Neural cell (in vitro differentiated cells): Measurements from ENCODE around the gene URI1. TPM values are rescaled to one million over a fixed set of nuclear protein-coding genes. Genes with fewer than 3 reads are reported as not detected.

Source experiments
- H2AFZ ChIP-seq: fragments of 200-600, 300-800 bp; sonication (generic), shearing (Covaris generic); 2 replicates; pipeline ENCODE4 v1.6.0; 2014; ENCODE audit warnings: low read depth, mild to moderate bottlenecking, antibody characterized with exemption, low read length, moderate library complexity
- H3F3A ChIP-seq: fragments of 200-600 bp; shearing (Covaris generic); 2 replicates; pipeline ENCODE4 v1.6.1; 2016; ENCODE audit warnings: mild to moderate bottlenecking, moderate library complexity, mixed read lengths, antibody characterized with exemption, low read length; ENCODE audit not compliant: insufficient read depth, poor library complexity, severe bottlenecking
- H3K27ac ChIP-seq: fragments of 200-600, 300-800 bp; sonication (generic), shearing (Covaris generic); 2 replicates; pipeline ENCODE4 v1.5.1; 2014; ENCODE audit warnings: mild to moderate bottlenecking, low read length, moderate library complexity
- H3K27me3 ChIP-seq: fragments of 300-800, 200-600 bp; sonication (generic), shearing (Covaris generic); 2 replicates; pipeline ENCODE4 v1.6.0; 2014; ENCODE audit warnings: mild to moderate bottlenecking, low read depth, low read length, moderate library complexity; ENCODE audit not compliant: insufficient read depth
- H3K36me3 ChIP-seq: fragments of 300-800, 200-600 bp; sonication (generic), shearing (Covaris generic); 2 replicates; pipeline ENCODE4 v1.5.1; 2014; ENCODE audit warnings: mild to moderate bottlenecking, antibody characterized with exemption, low read length, moderate library complexity; ENCODE audit not compliant: insufficient read depth
- H3K4me2 ChIP-seq: fragments of 300-800, 200-600 bp; sonication (generic), shearing (Covaris generic); 2 replicates; pipeline ENCODE4 v1.6.0; 2014; ENCODE audit warnings: mild to moderate bottlenecking, low read length
- H3K4me3 ChIP-seq: fragments of 300-800, 200-600 bp; sonication (generic), shearing (Covaris generic); 2 replicates; pipeline ENCODE4 v1.5.1; 2014; ENCODE audit warnings: mild to moderate bottlenecking, low read length, moderate library complexity
- H3K79me2 ChIP-seq: fragments of 200-600 bp; shearing (Covaris generic); replicated peaks from 2 replicates; pipeline ENCODE4 v1.6.0; 2014; ENCODE audit warnings: mild to moderate bottlenecking, low read length, moderate library complexity; ENCODE audit not compliant: insufficient read depth
- H3K9ac ChIP-seq: fragments of 300-800, 200-600 bp; sonication (generic), shearing (Covaris generic); 2 replicates; pipeline ENCODE4 v1.6.1; 2016; ENCODE audit warnings: mild to moderate bottlenecking, low read length, mixed read lengths
- H3K9me2 ChIP-seq: fragments of 200-600 bp; shearing (Covaris generic); 2 replicates; pipeline ENCODE4 v1.6.1; 2016; ENCODE audit warnings: mild to moderate bottlenecking, low read length, mixed read lengths; ENCODE audit not compliant: insufficient read depth
- H3K9me3 ChIP-seq: fragments of 200-600, 300-800 bp; sonication (generic), shearing (Covaris generic); 2 replicates; pipeline ENCODE4 v1.6.1; 2016; ENCODE audit warnings: mild to moderate bottlenecking, mixed run types, low read length, moderate library complexity, mixed read lengths
- H4K20me1 ChIP-seq: fragments of 200-600 bp; shearing (Covaris generic); 2 replicates; pipeline ENCODE4 v1.6.1; 2016; ENCODE audit warnings: mild to moderate bottlenecking, mixed run types; ENCODE audit not compliant: insufficient read depth
- CTCF ChIP-seq: fragments of 450-650 bp; IDR thresholded peaks from 2 replicates; pipeline ENCODE4 v1.5.1; 2014; ENCODE audit warnings: antibody characterized with exemption, mild to moderate bottlenecking, moderate library complexity; ENCODE audit not compliant: poor library complexity, severe bottlenecking
- EP300 ChIP-seq: fragments of 450-650 bp; conservative IDR thresholded peaks from 2 replicates; pipeline ENCODE4 v1.6.1; 2014; ENCODE audit warnings: antibody characterized with exemption, mild to moderate bottlenecking, moderate library complexity; ENCODE audit not compliant: poor library complexity, severe bottlenecking
- EZH2 ChIP-seq: fragments of 200-600, 300-800 bp; shearing (Covaris generic), sonication (generic); IDR thresholded peaks from 2 replicates; pipeline ENCODE4 v1.6.1; 2014; ENCODE audit warnings: antibody characterized with exemption, low read length, borderline replicate concordance, mild to moderate bottlenecking; ENCODE audit not compliant: insufficient read depth, poor library complexity, severe bottlenecking
- MXI1 ChIP-seq: fragments of 450-650 bp; conservative IDR thresholded peaks from 2 replicates; pipeline ENCODE4 v1.6.1; 2014; ENCODE audit warnings: antibody characterized with exemption, mild to moderate bottlenecking; ENCODE audit not compliant: poor library complexity, severe bottlenecking
- POLR2AphosphoS5 ChIP-seq: IDR thresholded peaks from 2 replicates; pipeline ENCODE4 v1.6.1; 2012
- RAD21 ChIP-seq: fragments of 450-650 bp; conservative IDR thresholded peaks from 2 replicates; pipeline ENCODE4 v1.6.1; 2014; ENCODE audit warnings: antibody characterized with exemption, mild to moderate bottlenecking, moderate library complexity
- REST ChIP-seq: IDR thresholded peaks from 2 replicates; pipeline ENCODE4 v1.6.1; 2012; ENCODE audit warnings: borderline replicate concordance
- SMC3 ChIP-seq: fragments of 450-650 bp; conservative IDR thresholded peaks from 2 replicates; pipeline ENCODE4 v1.6.1; 2014; ENCODE audit warnings: antibody characterized with exemption, mild to moderate bottlenecking, moderate library complexity; ENCODE audit not compliant: poor library complexity
- TAF1 ChIP-seq: IDR thresholded peaks from 2 replicates; pipeline ENCODE4 v1.6.1; 2012; ENCODE audit warnings: low read depth
- polyA plus RNA-seq: library from polyadenylated mRNA; depleted of rRNA; stranded (reverse); fragments of >200 nt; gene quantifications from 2 replicates; pipeline ENCODE4 v1.2.3, GENCODE V29; 2014

The URI1 gene
- polyA plus RNA-seq, 1 donor from 2014 or later = 55.4 TPM

- Histone ChIP-seq H4K20me1 (no peaks in the 10 kb centered on the region), H3K9me2 (no peaks in the 10 kb centered on the region), H3K9me3 (no peaks in the 10 kb centered on the region), H3K4me2 (no peak overlapping the region), H2AFZ (no peak overlapping the region), H3K9ac (no peak overlapping the region), H3K27me3 (no peaks in the 10 kb centered on the region), H3K27ac (no peak overlapping the region), H3F3A (no peaks in the 10 kb centered on the region), H3K36me3 (no peaks in the 10 kb centered on the region), H3K4me3 (no peak overlapping the region), H3K79me2 (no peaks in the 10 kb centered on the region)
- TF ChIP-seq EZH2 (no peak), MXI1 (no peak), RAD21 (no peak), SMC3 (no peak), TAF1 (no peak), CTCF (no peak), POLR2AphosphoS5 (no peak), EP300 (no peak), REST (no peak)
These were observed 7.8 kb upstream of the URI1 start for GRCh38 chr19:29934257-29934656.

GRCh38 chr19:29934781-29935180, 7.3 kb upstream of the URI1 start:
- TF ChIP-seq EP300 = no peak
- no peak for TF ChIP-seq RAD21
- TF ChIP-seq MXI1 = no peak
- TF ChIP-seq EZH2 = no peak
- no peak for TF ChIP-seq TAF1
- no peak for TF ChIP-seq REST
- no peak for TF ChIP-seq CTCF
- no peak for TF ChIP-seq POLR2AphosphoS5
- Histone ChIP-seq H3F3A (no peaks in the 10 kb centered on the region), H3K79me2 (no peaks in the 10 kb centered on the region), H3K9me2 (no peaks in the 10 kb centered on the region), H2AFZ (no peak overlapping the region), H3K36me3 (no peaks in the 10 kb centered on the region), H3K27me3 (no peaks in the 10 kb centered on the region), H3K4me2 (no peak overlapping the region), H3K9me3 (no peaks in the 10 kb centered on the region), H3K9ac (no peak overlapping the region), H3K27ac (no peak overlapping the region), H4K20me1 (no peaks in the 10 kb centered on the region), H3K4me3 (no peak overlapping the region)
